Ammon's horn (tissue), 1 donor: Measurements from ENCODE around the gene TMEM140.

ENCODE experiments used
- DNase-seq: peaks from one replicate; pipeline ENCODE4 v3.0.0-alpha.2; 2016; ENCODE audit warnings: low spot score

The TMEM140 gene

GRCh38 chr7:135147899-135148721 is at the start of gene TMEM140:
TSS of gene TMEM140 (plus strand) at chr7:135148072. CDS start at chr7:135164442, 16,370 bp downstream.
- DNase-seq = peak; percentile 82

DNA sequence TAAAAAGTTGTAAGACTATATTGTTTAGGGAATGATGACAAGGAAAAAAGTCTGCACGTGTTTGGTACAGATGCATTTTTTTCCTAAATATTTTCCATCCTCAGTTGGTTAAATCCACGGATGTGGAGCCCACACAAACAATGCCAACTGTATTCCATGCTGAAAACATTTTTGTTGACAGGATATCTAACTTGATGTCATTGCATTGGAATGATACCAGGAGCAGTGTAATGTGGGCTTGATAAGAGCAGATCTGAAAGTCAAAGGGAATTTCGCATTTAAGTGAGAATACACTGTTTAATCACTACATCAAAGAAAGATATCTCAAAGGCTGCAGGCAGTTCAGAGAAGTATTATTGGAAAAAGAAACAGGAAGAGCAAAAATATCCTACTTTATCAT is 49.5 kb upstream of the TMEM140 start:
- DNase-seq = no peak

DNA sequence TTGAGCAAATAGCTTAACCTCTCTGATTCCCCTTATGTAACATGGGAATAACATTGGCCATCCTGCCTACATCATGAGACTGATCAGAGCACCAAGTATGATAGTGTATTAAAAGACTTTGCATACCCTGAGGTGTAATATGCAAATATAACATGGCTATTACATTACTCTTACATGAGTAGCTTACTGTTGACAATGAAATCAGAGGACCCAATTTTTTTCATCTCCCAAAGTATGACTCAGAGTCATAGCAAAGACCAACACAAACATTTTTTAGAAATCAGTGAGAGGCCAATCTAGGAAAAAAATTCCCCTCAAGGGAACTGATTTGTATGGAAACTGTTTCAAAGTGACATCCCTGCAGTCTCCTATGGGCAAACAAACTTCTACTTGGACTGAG is 47.0 kb upstream of the TMEM140 start:
- DNase-seq = no peak

DNA sequence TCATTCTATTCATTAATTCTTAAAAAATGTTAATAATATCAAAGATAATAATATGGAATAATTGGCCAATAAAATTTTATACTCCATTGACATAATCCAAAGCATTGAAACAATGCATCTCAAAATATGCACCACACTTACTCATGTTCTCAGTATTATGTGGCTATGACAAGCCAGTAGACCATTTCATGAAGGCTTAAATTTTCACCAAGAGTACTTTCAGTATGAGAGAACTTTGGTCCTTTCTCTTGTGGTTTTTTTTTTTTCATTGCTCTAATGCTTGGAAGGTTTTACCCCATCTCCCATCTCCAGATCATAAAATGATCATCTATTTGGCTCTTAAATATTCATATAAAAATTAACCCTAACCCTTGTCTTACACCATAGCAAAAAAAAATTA is 45.5 kb upstream of the TMEM140 start:
- DNase-seq = no peak

GRCh38 chr7:135109562-135109961 is 38.3 kb upstream of the TMEM140 start:
- DNase-seq = no peak

- DNase-seq = no peak
Measured at GRCh38 chr7:135109976-135110375, 37.9 kb upstream of the TMEM140 start.

DNA sequence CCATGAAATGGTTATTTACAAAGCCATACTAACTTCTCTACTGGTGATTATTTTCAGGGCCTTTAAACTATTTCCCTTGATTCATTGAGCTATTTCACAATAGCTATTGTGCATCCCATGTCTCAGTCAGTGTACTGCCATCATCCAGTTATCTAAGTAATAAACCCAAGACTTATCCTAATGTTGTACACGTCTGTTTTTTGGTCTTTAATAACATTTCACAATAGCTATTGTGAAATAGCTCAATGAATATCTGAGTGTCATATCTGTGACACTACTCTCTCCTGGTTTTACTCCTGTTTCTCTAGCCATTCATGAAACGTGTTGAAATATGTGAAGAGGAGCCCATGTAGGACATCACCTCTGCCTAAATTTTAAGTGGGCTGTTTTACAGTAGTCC is 36.5 kb upstream of the TMEM140 start:
- DNase-seq = no peak

DNA sequence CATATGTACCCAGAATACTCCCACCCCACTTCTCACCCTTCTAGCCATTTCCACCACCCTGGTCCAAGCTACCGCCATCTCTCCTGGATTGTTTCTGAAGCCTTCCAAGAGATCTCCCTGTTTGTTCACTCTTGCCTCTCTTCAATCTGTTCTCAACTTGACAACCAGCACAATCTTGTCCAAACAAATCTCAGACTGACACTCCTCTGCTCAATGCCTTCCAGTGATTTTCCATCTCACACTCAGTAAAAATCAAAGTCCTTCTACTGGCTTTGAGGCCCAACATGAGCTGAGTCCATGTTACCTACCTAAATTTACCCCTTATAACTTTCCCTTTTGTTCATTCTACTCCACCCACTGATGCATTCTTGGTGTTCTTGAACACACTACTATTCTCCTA is 33.2 kb upstream of the TMEM140 start:
- no peak for DNase-seq

GRCh38 chr7:135117096-135117495 is 30.8 kb upstream of the TMEM140 start:
- no peak for DNase-seq

GRCh38 chr7:135121868-135122267 is 26.0 kb upstream of the TMEM140 start:
- DNase-seq = no peak

- peak; percentile 16 for DNase-seq
Measured at GRCh38 chr7:135124631-135125030, 23.2 kb upstream of the TMEM140 start.

DNA sequence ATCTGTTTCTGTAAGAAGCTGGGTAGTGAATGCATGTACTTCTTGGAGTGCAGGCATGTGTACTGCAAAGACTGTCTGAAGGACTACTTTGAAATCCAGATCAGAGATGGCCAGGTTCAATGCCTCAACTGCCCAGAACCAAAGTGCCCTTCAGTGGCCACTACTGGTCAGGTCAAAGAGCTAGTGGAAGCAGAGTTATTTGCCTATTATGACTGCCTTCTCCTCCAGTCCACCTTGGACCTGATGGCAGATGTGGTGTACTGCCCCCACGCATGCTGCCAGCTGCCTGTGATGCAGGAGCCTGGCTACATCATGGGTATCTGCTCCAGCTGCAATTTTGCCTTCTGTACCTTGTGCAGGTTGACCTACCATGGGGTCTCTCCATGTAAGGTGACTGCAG is 18.9 kb upstream of the TMEM140 start:
- DNase-seq = no peak

DNA sequence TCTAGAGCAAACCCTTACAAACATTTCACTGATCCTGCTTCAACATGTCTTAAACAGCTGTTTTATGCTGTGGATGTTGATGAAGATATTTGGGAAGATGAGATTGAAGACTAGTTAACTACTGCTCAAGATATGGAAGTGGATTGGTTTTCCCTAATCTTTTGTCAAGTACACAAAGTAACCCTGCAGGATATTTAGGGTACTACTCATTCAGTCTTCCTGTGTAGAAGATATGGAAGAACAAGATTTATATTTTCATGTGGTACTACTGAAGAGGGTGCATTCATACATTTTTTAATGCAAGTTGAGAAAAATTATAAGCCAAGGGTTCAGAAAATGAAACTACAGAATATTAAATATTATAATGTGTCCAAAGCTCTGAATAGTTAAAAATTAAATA is 18.3 kb upstream of the TMEM140 start:
- DNase-seq = no peak

DNA sequence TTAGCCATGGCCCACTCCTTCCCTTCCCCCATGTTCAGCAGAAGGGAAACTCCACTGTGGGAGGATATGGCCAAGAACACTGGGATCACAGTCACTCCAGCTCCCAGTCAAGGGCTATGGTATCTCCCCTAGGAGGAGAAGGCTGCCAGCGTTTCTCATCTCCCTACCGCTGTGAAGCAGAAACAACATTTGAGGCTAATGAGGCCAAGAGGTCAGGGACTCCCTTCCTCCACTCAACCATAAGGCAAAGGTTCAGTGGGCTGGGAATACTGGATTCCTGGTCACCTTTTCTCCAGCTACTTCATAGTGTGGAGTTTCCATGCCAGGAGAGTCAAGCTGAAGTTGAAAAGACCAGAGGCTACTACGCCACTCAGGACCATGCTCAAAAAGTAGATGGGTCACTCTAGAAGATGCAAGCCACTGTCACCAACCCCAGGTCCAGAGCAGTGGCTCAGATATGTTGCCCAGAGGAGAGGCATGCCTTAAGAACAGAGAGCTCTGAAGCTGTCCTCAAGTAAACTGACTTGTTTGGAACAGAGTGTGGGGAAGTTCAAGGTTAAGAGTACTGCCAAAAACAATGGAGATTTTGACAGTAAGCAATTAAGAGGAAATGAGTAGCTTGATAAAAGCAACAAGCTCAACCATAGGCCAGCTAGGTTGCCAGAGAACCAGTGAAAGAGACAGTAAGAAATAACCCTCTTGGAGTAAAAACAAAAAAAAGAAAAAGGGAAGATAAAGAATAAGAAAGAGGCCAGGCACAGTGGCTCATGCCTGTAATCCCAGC is 3.8 kb upstream of the TMEM140 start:
- no peak for DNase-seq

GRCh38 chr7:135147341-135147898 is 452 bp upstream of the TMEM140 start:
- DNase-seq = no peak

DNA sequence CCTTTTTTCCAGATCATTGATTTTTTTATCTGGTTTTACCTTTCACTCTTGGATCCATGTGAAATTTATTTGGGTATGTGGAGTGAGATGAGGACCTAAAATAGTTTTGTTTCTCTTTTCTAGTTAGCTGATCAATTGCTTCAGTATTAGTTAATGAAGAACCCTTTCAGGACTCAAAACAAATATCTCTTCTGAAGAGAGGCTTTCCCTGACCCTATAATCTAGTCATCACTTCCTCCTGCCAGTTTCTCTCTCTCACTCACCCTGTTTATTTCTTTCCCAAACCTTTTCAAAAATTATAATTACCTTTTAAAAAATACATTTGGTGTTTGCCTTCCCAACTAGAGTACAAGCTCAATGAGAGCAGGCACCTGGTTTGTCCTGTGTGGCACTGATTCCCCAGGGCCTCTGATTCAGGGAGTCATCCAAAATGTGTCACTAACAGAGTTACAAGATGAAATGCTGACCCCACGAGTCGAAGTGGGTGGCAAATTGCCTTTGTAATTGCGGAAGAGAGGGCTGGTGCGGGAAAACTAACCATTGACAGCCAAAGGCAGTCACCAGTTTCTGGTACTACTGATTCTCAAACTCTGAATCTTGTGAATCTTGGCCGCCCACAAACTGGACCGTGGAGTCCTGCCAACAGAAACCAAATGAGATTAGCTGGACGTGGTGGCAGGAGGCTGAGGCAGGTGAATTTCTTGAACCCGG is 2.4 kb downstream of the TMEM140 start:
- no peak for DNase-seq

GRCh38 chr7:135151132-135151531 is 3.3 kb downstream of the TMEM140 start:
- DNase-seq = no peak

GRCh38 chr7:135151533-135151932 is 3.7 kb downstream of the TMEM140 start:
- DNase-seq = no peak

- no peak for DNase-seq
Measured at GRCh38 chr7:135152442-135152841, 4.6 kb downstream of the TMEM140 start.

GRCh38 chr7:135154734-135155133 is 6.9 kb downstream of the TMEM140 start:
- DNase-seq = no peak

- no peak for DNase-seq
Measured at GRCh38 chr7:135156290-135156689, 8.4 kb downstream of the TMEM140 start.

DNA sequence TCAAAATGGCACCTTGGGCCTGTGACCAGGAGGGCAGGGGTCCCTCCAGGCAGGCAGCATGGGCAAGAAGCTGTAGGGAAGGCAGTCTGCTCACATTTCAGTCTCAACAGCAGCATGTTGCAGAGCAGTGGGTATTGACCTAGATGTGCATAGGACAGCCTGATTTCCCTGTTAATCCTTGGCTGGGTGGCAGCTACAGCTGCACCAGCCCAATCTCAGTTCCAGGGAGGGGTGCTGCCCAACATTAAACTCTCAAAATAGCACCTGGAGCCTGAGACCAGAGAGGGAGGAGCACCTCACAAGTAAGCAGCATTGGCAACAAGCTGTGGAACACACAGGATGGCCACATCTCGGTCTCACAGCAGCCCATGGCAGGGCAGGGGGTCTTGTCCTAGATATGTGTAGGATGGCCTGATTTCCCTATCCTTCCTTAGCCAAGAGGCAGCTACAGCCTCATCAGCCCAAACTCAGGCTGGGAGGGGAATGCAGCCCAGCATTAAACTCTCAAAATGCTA is 10.3 kb downstream of the TMEM140 start:
- no peak for DNase-seq
